ENCODE data around the gene INVS. TPM values are rescaled to one million over a fixed set of nuclear protein-coding genes. Genes with fewer than 3 reads are reported as not detected.
"Not testable (repeated sequence)": the region's sequence is repeated elsewhere in the genome, so short reads cannot be mapped to it uniquely, and the experiment has no call there.

INVS gene
- total and polyA plus RNA-seq, 2 donors (not counting 1 experiment from before 2014, with no cell fraction given) = 13.9 to 37.0 TPM

GRCh38 chr9:100066539-100066938 is 32.5 kb upstream of the INVS start:
- no peak overlapping the region for H2AFZ ChIP-seq (ENCODE audit: insufficient read depth, low read depth, low read length, poor library complexity, severe bottlenecking)
- Mint-ChIP-seq H3K4me1 (peaks cover 41% of the 10 kb centered on the region), H3K27ac (peak overlapping the region; percentile 16), H3K9me3 (ENCODE audit: insufficient read depth) (no peaks in the 10 kb centered on the region), H3K4me3 (peak overlapping the region; percentile 9), H3K27me3 (no peaks in the 10 kb centered on the region)
- intact Hi-C loops (cut with micrococcal nuclease) = no loop called here
- ATAC-seq (ENCODE audit: low read depth) = peak; percentile 45
- H3K27me3 ChIP-seq (replicated peaks in 1 of 4; ENCODE audit: control extremely low read depth in 1 of 4, control insufficient read depth in 3 of 4, insufficient read depth in 4 of 4, low read length in 3 of 4) = no peaks in the 10 kb centered on the region
- H3K27ac ChIP-seq (ENCODE audit: low read length in 2 of 2) = peak overlapping the region; percentile 11 to 67
- ChIA-PET POLR2A (no interaction called here), CTCF (interaction anchor here (1.3 kb wide), 1 partner anchor 150 kb away, joined by 3 read pairs; no protein-coding TSS in a partner anchor)
- H4K20me1 ChIP-seq (ENCODE audit: control insufficient read depth, insufficient read depth, low read length, poor library complexity, severe bottlenecking) = peaks cover 19% of the 10 kb centered on the region
- H3K4me1 ChIP-seq (ENCODE audit: control insufficient read depth in 2 of 2, insufficient read depth in 2 of 2, low read length in 2 of 2) = peaks cover 17 to 27% of the 10 kb centered on the region in 2 donors
- no peaks in the 10 kb centered on the region for H3K36me3 ChIP-seq (replicated peaks in 1 of 2; ENCODE audit: control extremely low read depth in 1 of 2, control insufficient read depth in 1 of 2, extremely low read depth in 1 of 2, insufficient read depth in 2 of 2, low read length in 1 of 2)
- H3K9ac ChIP-seq (ENCODE audit: low read length) = peak overlapping the region; percentile 23
- H3K9me3 ChIP-seq (ENCODE audit: control extremely low read depth in 1 of 3, control insufficient read depth in 2 of 3, insufficient read depth in 1 of 3, low read length in 2 of 3) = no peaks in the 10 kb centered on the region
- H3K4me2 ChIP-seq (replicated peaks; ENCODE audit: low read depth, low read length, poor library complexity, severe bottlenecking) = peak overlapping the region; percentile 44
- no peak overlapping the region for H3K4me3 ChIP-seq (ENCODE audit: control extremely low read depth in 1 of 5, extremely low read depth in 1 of 5, insufficient read depth in 1 of 5, low read depth in 2 of 5, low read length in 4 of 5)
- peaks cover 81% of the 10 kb centered on the region for H3K79me2 ChIP-seq (ENCODE audit: control insufficient read depth, insufficient read depth, low read length)
- DNase-seq = peak; percentile 55
- no CpG with 5 or more reads among the region's 2 CpGs for WGBS (ENCODE audit: insufficient coverage)
- TF ChIP-seq EZH2 (IDR thresholded peaks at IDR 0.05; ENCODE audit: borderline replicate concordance, insufficient read depth, low read depth, low read length, poor library complexity, severe bottlenecking) (no peak), CTCF (IDR thresholded peaks at IDR 0.05) (no peak)

GRCh38 chr9:100067990-100068389 is 31.1 kb upstream of the INVS start:
- intact Hi-C loops (cut with micrococcal nuclease); H3K4me2 ChIP-seq (replicated peaks; ENCODE audit: low read depth, low read length, poor library complexity, severe bottlenecking); H3K9me3 ChIP-seq (ENCODE audit: control extremely low read depth in 1 of 3, control insufficient read depth in 2 of 3, insufficient read depth in 1 of 3, low read length in 2 of 3); ATAC-seq (ENCODE audit: low read depth); H3K27me3 ChIP-seq (replicated peaks in 1 of 4; ENCODE audit: control extremely low read depth in 1 of 4, control insufficient read depth in 3 of 4, insufficient read depth in 4 of 4, low read length in 3 of 4); H3K27ac ChIP-seq (ENCODE audit: low read length in 2 of 2); H3K4me3 Mint-ChIP-seq; H3K27me3 Mint-ChIP-seq; H3K4me3 ChIP-seq (ENCODE audit: control extremely low read depth in 1 of 5, extremely low read depth in 1 of 5, insufficient read depth in 1 of 5, low read depth in 2 of 5, low read length in 4 of 5); CTCF ChIA-PET; H3K9me3 Mint-ChIP-seq (ENCODE audit: insufficient read depth); POLR2A ChIA-PET; H2AFZ ChIP-seq (ENCODE audit: insufficient read depth, low read depth, low read length, poor library complexity, severe bottlenecking); H3K27ac Mint-ChIP-seq; H3K9ac ChIP-seq (ENCODE audit: low read length); DNase-seq; H3K36me3 ChIP-seq (replicated peaks in 1 of 2; ENCODE audit: control extremely low read depth in 1 of 2, control insufficient read depth in 1 of 2, extremely low read depth in 1 of 2, insufficient read depth in 2 of 2, low read length in 1 of 2): not testable (repeated sequence)
- Histone ChIP-seq H4K20me1 (ENCODE audit: control insufficient read depth, insufficient read depth, low read length, poor library complexity, severe bottlenecking) (peaks cover 19% of the 10 kb centered on the region), H3K79me2 (ENCODE audit: control insufficient read depth, insufficient read depth, low read length) (peaks cover 81% of the 10 kb centered on the region), H3K4me1 (ENCODE audit: control insufficient read depth in 2 of 2, insufficient read depth in 2 of 2, low read length in 2 of 2) (peaks cover 17 to 27% of the 10 kb centered on the region in 2 donors)
- 98% methylated on average over 11 of the region's 30 CpGs for WGBS (ENCODE audit: insufficient coverage)
- H3K4me1 Mint-ChIP-seq = peaks cover 47% of the 10 kb centered on the region

- H2AFZ ChIP-seq (ENCODE audit: insufficient read depth, low read depth, low read length, poor library complexity, severe bottlenecking); H3K27me3 Mint-ChIP-seq; H3K36me3 ChIP-seq (replicated peaks in 1 of 2; ENCODE audit: control extremely low read depth in 1 of 2, control insufficient read depth in 1 of 2, extremely low read depth in 1 of 2, insufficient read depth in 2 of 2, low read length in 1 of 2); DNase-seq; CTCF ChIA-PET; H3K4me3 ChIP-seq (ENCODE audit: control extremely low read depth in 1 of 5, extremely low read depth in 1 of 5, insufficient read depth in 1 of 5, low read depth in 2 of 5, low read length in 4 of 5); H3K4me3 Mint-ChIP-seq; H3K9me3 Mint-ChIP-seq (ENCODE audit: insufficient read depth); H3K27me3 ChIP-seq (replicated peaks in 1 of 4; ENCODE audit: control extremely low read depth in 1 of 4, control insufficient read depth in 3 of 4, insufficient read depth in 4 of 4, low read length in 3 of 4); H3K27ac Mint-ChIP-seq; H3K9ac ChIP-seq (ENCODE audit: low read length); H3K4me2 ChIP-seq (replicated peaks; ENCODE audit: low read depth, low read length, poor library complexity, severe bottlenecking); H3K27ac ChIP-seq (ENCODE audit: low read length in 2 of 2); ATAC-seq (ENCODE audit: low read depth); intact Hi-C loops (cut with micrococcal nuclease); H3K9me3 ChIP-seq (ENCODE audit: control extremely low read depth in 1 of 3, control insufficient read depth in 2 of 3, insufficient read depth in 1 of 3, low read length in 2 of 3): not testable (repeated sequence)
- POLR2A ChIA-PET = interaction anchor here (0.7 kb wide), 1 partner anchor 11 kb away, joined by 3 read pairs; no protein-coding TSS in a partner anchor
- Histone ChIP-seq H3K79me2 (ENCODE audit: control insufficient read depth, insufficient read depth, low read length) (peaks cover 81% of the 10 kb centered on the region), H4K20me1 (ENCODE audit: control insufficient read depth, insufficient read depth, low read length, poor library complexity, severe bottlenecking) (peaks cover 19% of the 10 kb centered on the region), H3K4me1 (ENCODE audit: control insufficient read depth in 2 of 2, insufficient read depth in 2 of 2, low read length in 2 of 2) (peaks cover 13 to 17% of the 10 kb centered on the region in 2 donors)
- H3K4me1 Mint-ChIP-seq = peaks cover 44% of the 10 kb centered on the region
- no CpG with 5 or more reads among the region's 3 CpGs for WGBS (ENCODE audit: insufficient coverage)
Measured at GRCh38 chr9:100069068-100069467, 30.0 kb upstream of the INVS start.
